Natural killer cell (primary cell): ENCODE measurements around the gene SGCD. TPM values are rescaled to one million over a fixed set of nuclear protein-coding genes. Genes with fewer than 3 reads are reported as not detected.

Experiments used
- ATAC-seq, 3 donors: fragments of 150-1000 bp in 2 of 3; fragments of 200-7000 bp in 1 of 3; cut with Tn5 transposase; 1 replicate in 1 of 3; 2 replicates in 2 of 3; pipeline ENCODE4 v1.10.0; 2021; ENCODE audit warnings: mild to moderate bottlenecking in 2 of 3, moderate library complexity in 2 of 3
- DNase-seq, 2 donors: peaks; one replicate each; pipeline versions ENCODE4 v3.0.0 to v3.0.0-alpha.2; 2013 to 2021; ENCODE audit warnings: mixed read lengths in 1 of 2
- H3K27ac ChIP-seq: one replicate; pipeline ENCODE4 v1.5.1; 2013; ENCODE audit warnings: mild to moderate bottlenecking, low read length
- H3K27me3 ChIP-seq: one replicate; pipeline ENCODE4 v1.6.1; 2013; ENCODE audit warnings: low read length; ENCODE audit not compliant: control insufficient read depth, insufficient read depth
- H3K36me3 ChIP-seq: one replicate; pipeline ENCODE4 v1.6.1; 2013; ENCODE audit warnings: low read length; ENCODE audit not compliant: control insufficient read depth, insufficient read depth
- H3K4me1 ChIP-seq: one replicate; pipeline ENCODE4 v1.6.1; 2013; ENCODE audit warnings: low read length; ENCODE audit not compliant: control insufficient read depth, insufficient read depth
- H3K4me3 ChIP-seq: one replicate; pipeline ENCODE4 v1.5.1; 2013; ENCODE audit warnings: low read length
- H3K9me3 ChIP-seq: one replicate; pipeline ENCODE4 v1.6.1; 2013; ENCODE audit warnings: low read length; ENCODE audit not compliant: control insufficient read depth, insufficient read depth
- H3K27ac Mint-ChIP-seq, 2 donors: one replicate each; pipeline ENCODE4 v1.8.0; 2022; ENCODE audit warnings: mild to moderate bottlenecking in 2 of 2, mixed read lengths in 2 of 2, moderate library complexity in 1 of 2
- H3K27me3 Mint-ChIP-seq, 2 donors: one replicate each; pipeline ENCODE4 v1.8.0; 2022; ENCODE audit warnings: low read depth in 2 of 2, mixed read lengths in 2 of 2
- H3K36me3 Mint-ChIP-seq: one replicate; pipeline ENCODE4 v1.8.0; 2022; ENCODE audit warnings: mixed read lengths
- H3K4me1 Mint-ChIP-seq, 2 donors: one replicate each; pipeline ENCODE4 v1.8.0; 2022; ENCODE audit warnings: mixed read lengths in 2 of 2
- H3K4me3 Mint-ChIP-seq: one replicate; pipeline ENCODE4 v1.8.0; 2022; ENCODE audit warnings: mild to moderate bottlenecking, moderate library complexity, mixed read lengths
- H3K9me3 Mint-ChIP-seq, 2 donors: one replicate each; pipeline ENCODE4 v1.8.0; 2022; ENCODE audit warnings: mixed read lengths in 2 of 2
- WGBS: methylation state at CpG from one replicate; pipeline ENCODE4 v1.1.7; 2013; ENCODE audit warnings: missing lambda C conversion rate; ENCODE audit not compliant: insufficient coverage; 5-methylcytosine and 5-hydroxymethylcytosine counted together
- intact Hi-C: fragments of 100-400 bp; cut with micrococcal nuclease; formaldehyde crosslinking; loops from one replicate; pipeline ENCODE4 v1.14.2; 2022
- total RNA-seq, 4 donors: library from RNA; stranded (reverse); fragments of 120-200 nt in 1 of 4; gene quantifications; one replicate each; pipeline versions ENCODE4 v1.2.3 to v1.2.4, GENCODE V29; 2013 to 2022
- TF ChIP-seq, protein P1 (sequence below): fragments of 200-600 bp; IDR thresholded peaks from one replicate; pipeline ENCODE4 v1.8.0; 2022; ENCODE audit warnings: antibody characterized with exemption

The SGCD gene
- total RNA-seq, 3 donors from 2014 or later (not counting 1 experiment from before 2014, with no cell fraction given): 0.32 to 2.0 (median 1.4) TPM

DNA sequence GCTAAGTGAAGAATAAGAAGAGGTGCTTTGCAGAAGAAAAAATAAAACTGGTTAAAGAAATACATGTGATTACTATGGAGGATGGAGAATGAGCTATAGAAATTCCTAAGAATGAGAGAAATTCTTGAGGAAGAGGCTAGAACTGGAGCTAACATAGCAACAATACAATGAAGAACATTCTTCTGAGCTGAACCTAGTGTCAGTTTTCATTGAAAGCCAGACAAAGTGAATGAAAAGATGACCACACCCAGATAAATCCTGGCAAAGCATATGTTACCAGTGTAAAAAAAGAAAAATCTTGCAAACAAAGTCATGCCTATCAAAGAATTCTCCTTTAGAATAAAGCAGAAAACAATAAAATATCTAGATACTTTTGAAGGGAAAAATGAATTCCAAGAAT, 39.6 kb downstream of the SGCD start:
- Histone ChIP-seq H3K4me3 (no peak overlapping the region), H3K27ac (no peak overlapping the region), H3K27me3 (no peaks in the 10 kb centered on the region), H3K4me1 (no peaks in the 10 kb centered on the region), H3K9me3 (no peaks in the 10 kb centered on the region), H3K36me3 (no peaks in the 10 kb centered on the region)
- Mint-ChIP-seq H3K27me3 (peaks cover 5 to 16% of the 10 kb centered on the region in 2 donors), H3K36me3 (no peaks in the 10 kb centered on the region), H3K9me3 (no peaks in the 10 kb centered on the region), H3K4me3 (no peak overlapping the region), H3K4me1 (no peaks in the 10 kb centered on the region), H3K27ac (no peak overlapping the region)
- no peak for DNase-seq
- ATAC-seq: no peak
- intact Hi-C loops: no loop called here
- TF ChIP-seq, protein P1, sequence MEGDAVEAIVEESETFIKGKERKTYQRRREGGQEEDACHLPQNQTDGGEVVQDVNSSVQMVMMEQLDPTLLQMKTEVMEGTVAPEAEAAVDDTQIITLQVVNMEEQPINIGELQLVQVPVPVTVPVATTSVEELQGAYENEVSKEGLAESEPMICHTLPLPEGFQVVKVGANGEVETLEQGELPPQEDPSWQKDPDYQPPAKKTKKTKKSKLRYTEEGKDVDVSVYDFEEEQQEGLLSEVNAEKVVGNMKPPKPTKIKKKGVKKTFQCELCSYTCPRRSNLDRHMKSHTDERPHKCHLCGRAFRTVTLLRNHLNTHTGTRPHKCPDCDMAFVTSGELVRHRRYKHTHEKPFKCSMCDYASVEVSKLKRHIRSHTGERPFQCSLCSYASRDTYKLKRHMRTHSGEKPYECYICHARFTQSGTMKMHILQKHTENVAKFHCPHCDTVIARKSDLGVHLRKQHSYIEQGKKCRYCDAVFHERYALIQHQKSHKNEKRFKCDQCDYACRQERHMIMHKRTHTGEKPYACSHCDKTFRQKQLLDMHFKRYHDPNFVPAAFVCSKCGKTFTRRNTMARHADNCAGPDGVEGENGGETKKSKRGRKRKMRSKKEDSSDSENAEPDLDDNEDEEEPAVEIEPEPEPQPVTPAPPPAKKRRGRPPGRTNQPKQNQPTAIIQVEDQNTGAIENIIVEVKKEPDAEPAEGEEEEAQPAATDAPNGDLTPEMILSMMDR: no peak

DNA sequence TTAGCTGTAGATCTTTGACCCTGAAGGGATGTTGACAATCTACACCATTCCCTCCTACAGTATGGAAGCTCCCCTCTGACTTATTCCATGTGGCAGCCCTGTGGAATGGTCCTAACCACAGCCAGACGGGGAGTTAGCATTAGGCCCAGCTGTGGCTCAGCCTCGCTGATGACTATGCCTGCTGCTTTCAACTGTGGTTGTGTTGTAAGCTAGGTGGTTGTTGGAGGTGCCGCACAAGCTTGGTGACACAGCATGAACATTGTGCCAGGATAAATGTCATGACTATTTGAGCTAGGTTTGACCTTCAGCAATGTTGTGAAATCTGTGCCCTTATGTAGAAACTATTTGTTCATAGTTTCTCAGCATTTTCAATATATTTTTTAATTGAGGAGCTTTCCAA, 40.6 kb downstream of the SGCD start:
- Histone ChIP-seq H3K27me3 (no peaks in the 10 kb centered on the region), H3K4me1 (no peaks in the 10 kb centered on the region), H3K36me3 (no peaks in the 10 kb centered on the region), H3K9me3 (no peaks in the 10 kb centered on the region), H3K4me3 (no peak overlapping the region), H3K27ac (no peak overlapping the region)
- H3K27me3 Mint-ChIP-seq: peaks cover 0 to 16% of the 10 kb centered on the region in 2 donors
- no peak overlapping the region for H3K4me3 Mint-ChIP-seq
- 82% methylated on average over 3 of the region's 3 CpGs for WGBS
- no peak overlapping the region for H3K27ac Mint-ChIP-seq
- no peaks in the 10 kb centered on the region for H3K4me1 Mint-ChIP-seq
- DNase-seq: no peak
- no peak for ATAC-seq
- intact Hi-C loops: no loop called here
- H3K9me3 Mint-ChIP-seq: no peaks in the 10 kb centered on the region
- no peaks in the 10 kb centered on the region for H3K36me3 Mint-ChIP-seq
- TF ChIP-seq, protein P1: no peak

DNA sequence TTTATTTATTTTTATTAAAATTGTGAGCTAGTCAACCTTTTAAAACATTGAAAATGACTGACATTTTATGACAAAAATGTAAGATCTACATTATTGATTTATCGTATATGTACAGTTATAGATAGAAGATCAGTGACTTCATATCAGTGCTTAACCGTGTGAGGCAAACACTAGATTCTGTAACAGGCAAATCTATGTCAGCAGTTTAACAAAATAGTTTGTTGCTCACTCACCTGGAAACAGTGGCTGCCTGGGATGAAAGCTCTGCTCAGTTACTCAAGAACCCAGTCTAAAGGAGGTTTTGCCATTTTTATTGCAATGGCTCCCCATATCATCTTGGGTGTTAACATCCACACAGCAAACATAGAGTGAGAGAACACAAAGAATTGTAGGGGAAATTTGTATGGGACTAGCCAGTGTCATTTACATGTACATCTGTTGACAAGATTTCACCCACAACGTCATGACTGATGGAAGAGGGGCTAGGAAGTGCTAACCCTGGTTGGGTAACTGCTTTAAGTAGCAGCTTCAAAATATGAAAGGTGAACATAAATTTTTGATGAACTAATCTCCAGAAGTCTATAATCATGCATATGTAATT, 49.0 kb downstream of the SGCD start:
- intact Hi-C loops: no loop called here
- peaks cover 0 to 20% of the 10 kb centered on the region in 2 donors for H3K27me3 Mint-ChIP-seq

More for the DNA sequence above, 49.0 kb downstream of the SGCD start:
- H3K9me3 ChIP-seq: no peaks in the 10 kb centered on the region
- DNase-seq: no peak
- H3K4me1 Mint-ChIP-seq: no peaks in the 10 kb centered on the region
- peaks cover 2% of the 10 kb centered on the region for H3K27me3 ChIP-seq
- no peaks in the 10 kb centered on the region for H3K36me3 Mint-ChIP-seq
- no peak for ATAC-seq
- no peak overlapping the region for H3K4me3 Mint-ChIP-seq
- H3K27ac ChIP-seq: no peak overlapping the region
- H3K4me3 ChIP-seq: no peak overlapping the region
- no peaks in the 10 kb centered on the region for H3K4me1 ChIP-seq
- no peaks in the 10 kb centered on the region for H3K9me3 Mint-ChIP-seq
- 92% methylated on average over 3 of the region's 3 CpGs for WGBS
- H3K27ac Mint-ChIP-seq: no peak overlapping the region
- TF ChIP-seq, protein P1: no peak
- no peaks in the 10 kb centered on the region for H3K36me3 ChIP-seq
